HepG2 (cell line): ENCODE measurements around the gene FLYWCH1. TPM values are rescaled to one million over a fixed set of nuclear protein-coding genes. Genes with fewer than 3 reads are reported as not detected.
A peak's percentile ranks its signal among the peaks of the same experiment; 100 is the strongest.

Experiments
- ARID2 ChIP-seq: sonication (generic); formaldehyde crosslinking; IDR thresholded peaks from 2 replicates; pipeline ENCODE4 v1.8.1; 2022; ENCODE audit warnings: mild to moderate bottlenecking, missing genetic modification reagents, borderline replicate concordance
- FOXA1 ChIP-seq, 2 experiments: fragments of 450-650 bp in 1 of 2; sonication (generic) in 1 of 2; formaldehyde crosslinking in 1 of 2; IDR thresholded peaks; 2 replicates each; pipeline versions ENCODE4 v1.4.0 to v1.6.1; 2016 to 2020; ENCODE audit warnings: missing genetic modification reagents in 1 of 2
- GLI4 ChIP-seq: sonication (generic); formaldehyde crosslinking; IDR thresholded peaks from 2 replicates; pipeline ENCODE4 v1.5.1; 2020; ENCODE audit warnings: missing genetic modification reagents, mild to moderate bottlenecking, moderate library complexity, borderline replicate concordance
- MIER2 ChIP-seq: IDR thresholded peaks from 2 replicates; pipeline ENCODE4 v1.6.1; 2016; ENCODE audit warnings: missing biosample characterization, missing genetic modification reagents
- NCOA1 ChIP-seq: sonication (generic); formaldehyde crosslinking; IDR thresholded peaks from 2 replicates; pipeline ENCODE4 v1.9.0; 2021; ENCODE audit warnings: missing genetic modification reagents
- PCBP1 ChIP-seq: fragments of 200-400 bp; formaldehyde crosslinking; IDR thresholded peaks from 2 replicates; pipeline ENCODE4 v1.6.1; 2017; ENCODE audit warnings: mild to moderate bottlenecking, low read depth, low read length, borderline replicate concordance
- SIN3B ChIP-seq: fragments of 150-350 bp; IDR thresholded peaks from 2 replicates; pipeline ENCODE4 v1.6.1; 2014; ENCODE audit warnings: low read length
- ZBTB10 ChIP-seq: sonication (generic); formaldehyde crosslinking; IDR thresholded peaks from 2 replicates; pipeline ENCODE4 v1.4.0; 2020; ENCODE audit warnings: missing genetic modification reagents, borderline replicate concordance
- ZMAT3 ChIP-seq: sonication (generic); formaldehyde crosslinking; conservative IDR thresholded peaks from 2 replicates; pipeline ENCODE4 v1.7.0; 2021; ENCODE audit warnings: missing genetic modification reagents
- ZNF263 ChIP-seq: sonication (generic); formaldehyde crosslinking; IDR thresholded peaks from 2 replicates; pipeline ENCODE4 v1.4.0; 2020; ENCODE audit warnings: missing genetic modification reagents
- ZNF317 ChIP-seq: sonication (generic); formaldehyde crosslinking; IDR thresholded peaks from 2 replicates; pipeline ENCODE4 v1.5.0; 2020; ENCODE audit warnings: mild to moderate bottlenecking, missing genetic modification reagents
- ZNF740 ChIP-seq: sonication (generic); formaldehyde crosslinking; IDR thresholded peaks from 2 replicates; pipeline ENCODE4 v1.4.0; 2020; ENCODE audit warnings: missing genetic modification reagents
- ZNF800 ChIP-seq: sonication (generic); formaldehyde crosslinking; IDR thresholded peaks from 2 replicates; pipeline ENCODE4 v1.4.0; 2020; ENCODE audit warnings: missing genetic modification reagents
- polyA plus RNA-seq, 8 experiments: library from polyadenylated mRNA; depleted of rRNA in 3 of 8; stranded (reverse) in 7 of 8; unstranded in 1 of 8; fragments of >200 nt; fragmentation: Illumina TruSeq in 4 of 8; extraction: Trizol in 4 of 8; gene quantifications; 2 replicates each; pipeline versions ENCODE4 v1.2.1 to v1.2.3, GENCODE V29; 2011 to 2016; ENCODE audit warnings: low read depth in 4 of 8, missing spikeins in 1 of 8, mixed read lengths in 1 of 8; ENCODE audit not compliant: insufficient read depth in 1 of 8
- total RNA-seq, 5 experiments: library from RNA; depleted of rRNA; stranded (reverse); fragments of >200 nt; fragmentation: Illumina TruSeq; extraction: Trizol; gene quantifications; 2 replicates each; pipeline ENCODE4 v1.2.3, GENCODE V29; 2016; ENCODE audit warnings: low read depth in 1 of 5
- TF ChIP-seq, protein P1 (sequence below): sonication (generic); formaldehyde crosslinking; IDR thresholded peaks from 2 replicates; pipeline ENCODE4 v1.5.0; 2020; ENCODE audit warnings: mild to moderate bottlenecking, missing genetic modification reagents, borderline replicate concordance
- TF ChIP-seq, protein P2 (sequence below): sonication (generic); formaldehyde crosslinking; IDR thresholded peaks from 2 replicates; pipeline ENCODE4 v1.4.0; 2020; ENCODE audit warnings: missing genetic modification reagents

Gene FLYWCH1
- total and polyA plus RNA-seq, 2 of the 13 experiments (the other 11 are each of a cell fraction or from before 2014, with no cell fraction given) = 7.3 to 12.4 TPM

DNA sequence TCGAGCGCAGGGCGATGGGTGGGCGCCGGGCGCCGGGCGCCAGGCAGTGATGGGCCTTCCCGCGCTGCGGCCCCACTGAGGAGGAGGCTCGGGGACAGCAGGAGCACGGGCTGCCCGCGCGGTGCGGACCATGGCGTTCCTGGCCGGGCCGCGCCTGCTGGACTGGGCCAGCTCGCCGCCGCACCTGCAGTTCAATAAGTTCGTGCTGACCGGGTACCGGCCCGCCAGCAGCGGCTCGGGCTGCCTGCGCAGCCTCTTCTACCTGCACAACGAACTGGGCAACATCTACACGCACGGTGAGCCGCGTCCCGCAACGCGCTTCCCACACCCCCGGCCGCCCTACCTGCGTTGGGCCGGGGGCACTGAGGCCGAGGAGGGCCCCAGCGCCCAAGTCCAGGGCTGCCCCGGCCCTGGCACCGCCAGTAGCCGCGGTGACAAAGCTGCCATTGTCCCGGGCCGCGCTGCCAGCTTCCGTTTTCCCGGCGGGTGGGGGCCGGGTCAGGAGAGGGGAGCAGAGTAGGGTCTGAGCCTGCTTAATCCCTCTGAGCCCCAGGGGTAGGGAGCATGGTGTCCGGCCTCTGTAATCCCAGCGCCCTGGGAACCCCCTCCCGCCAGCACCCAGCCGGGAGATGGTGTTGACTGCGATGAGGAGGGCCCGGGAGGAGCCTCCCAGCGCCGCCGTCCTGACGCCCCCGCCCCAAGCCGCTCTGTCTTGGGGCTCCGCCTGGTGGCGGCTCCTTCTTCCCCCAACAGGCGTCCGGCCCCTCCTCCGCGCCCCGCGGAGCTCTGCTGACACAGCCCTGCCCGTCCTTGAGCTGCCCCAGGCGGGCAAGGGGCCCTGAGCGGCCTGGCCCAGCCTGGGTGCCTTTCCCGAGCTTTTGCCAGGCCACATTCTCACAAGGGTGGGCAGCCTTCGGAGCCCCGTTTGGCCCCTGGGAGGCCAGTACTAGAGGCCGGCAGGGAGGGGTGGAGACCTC, 58.1 kb downstream of the FLYWCH1 start (continued):
- TF ChIP-seq, protein P1, sequence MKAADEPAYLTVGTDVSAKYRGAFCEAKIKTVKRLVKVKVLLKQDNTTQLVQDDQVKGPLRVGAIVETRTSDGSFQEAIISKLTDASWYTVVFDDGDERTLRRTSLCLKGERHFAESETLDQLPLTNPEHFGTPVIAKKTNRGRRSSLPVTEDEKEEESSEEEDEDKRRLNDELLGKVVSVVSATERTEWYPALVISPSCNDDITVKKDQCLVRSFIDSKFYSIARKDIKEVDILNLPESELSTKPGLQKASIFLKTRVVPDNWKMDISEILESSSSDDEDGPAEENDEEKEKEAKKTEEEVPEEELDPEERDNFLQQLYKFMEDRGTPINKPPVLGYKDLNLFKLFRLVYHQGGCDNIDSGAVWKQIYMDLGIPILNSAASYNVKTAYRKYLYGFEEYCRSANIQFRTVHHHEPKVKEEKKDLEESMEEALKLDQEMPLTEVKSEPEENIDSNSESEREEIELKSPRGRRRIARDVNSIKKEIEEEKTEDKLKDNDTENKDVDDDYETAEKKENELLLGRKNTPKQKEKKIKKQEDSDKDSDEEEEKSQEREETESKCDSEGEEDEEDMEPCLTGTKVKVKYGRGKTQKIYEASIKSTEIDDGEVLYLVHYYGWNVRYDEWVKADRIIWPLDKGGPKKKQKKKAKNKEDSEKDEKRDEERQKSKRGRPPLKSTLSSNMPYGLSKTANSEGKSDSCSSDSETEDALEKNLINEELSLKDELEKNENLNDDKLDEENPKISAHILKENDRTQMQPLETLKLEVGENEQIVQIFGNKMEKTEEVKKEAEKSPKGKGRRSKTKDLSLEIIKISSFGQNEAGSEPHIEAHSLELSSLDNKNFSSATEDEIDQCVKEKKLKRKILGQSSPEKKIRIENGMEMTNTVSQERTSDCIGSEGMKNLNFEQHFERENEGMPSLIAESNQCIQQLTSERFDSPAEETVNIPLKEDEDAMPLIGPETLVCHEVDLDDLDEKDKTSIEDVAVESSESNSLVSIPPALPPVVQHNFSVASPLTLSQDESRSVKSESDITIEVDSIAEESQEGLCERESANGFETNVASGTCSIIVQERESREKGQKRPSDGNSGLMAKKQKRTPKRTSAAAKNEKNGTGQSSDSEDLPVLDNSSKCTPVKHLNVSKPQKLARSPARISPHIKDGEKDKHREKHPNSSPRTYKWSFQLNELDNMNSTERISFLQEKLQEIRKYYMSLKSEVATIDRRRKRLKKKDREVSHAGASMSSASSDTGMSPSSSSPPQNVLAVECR (CRISPR knock-in tag) = peak; percentile 76
- TF ChIP-seq ZNF740 (CRISPR knock-in tag) (peak; percentile 75), ZMAT3 (CRISPR knock-in tag) (no peak), ZBTB10 (CRISPR knock-in tag) (peak; percentile 76; the same call in 1 of the 2 replicates), ZNF800 (CRISPR knock-in tag) (peak; percentile 57), ARID2 (CRISPR knock-in tag) (no peak), FOXA1 (IDR thresholded peaks at IDR 0.05) (no peak), FOXA1 (CRISPR knock-in tag; IDR thresholded peaks at IDR 0.05) (0 out of 2 replicates have a peak, but pooled peaks have one; percentile 6), MIER2 (peak; percentile 72; the same call in 1 of the 2 replicates), SIN3B (no peak), GLI4 (CRISPR knock-in tag) (0 out of 2 replicates have a peak, but pooled peaks have one; percentile 53), ZNF317 (CRISPR knock-in tag) (peak; percentile 31; the same call in 1 of the 2 replicates), ZNF263 (CRISPR knock-in tag) (peak; percentile 93), PCBP1 (0 out of 2 replicates have a peak, but pooled peaks have one; percentile 67), NCOA1 (CRISPR knock-in tag) (no peak)
- TF ChIP-seq, protein P2, sequence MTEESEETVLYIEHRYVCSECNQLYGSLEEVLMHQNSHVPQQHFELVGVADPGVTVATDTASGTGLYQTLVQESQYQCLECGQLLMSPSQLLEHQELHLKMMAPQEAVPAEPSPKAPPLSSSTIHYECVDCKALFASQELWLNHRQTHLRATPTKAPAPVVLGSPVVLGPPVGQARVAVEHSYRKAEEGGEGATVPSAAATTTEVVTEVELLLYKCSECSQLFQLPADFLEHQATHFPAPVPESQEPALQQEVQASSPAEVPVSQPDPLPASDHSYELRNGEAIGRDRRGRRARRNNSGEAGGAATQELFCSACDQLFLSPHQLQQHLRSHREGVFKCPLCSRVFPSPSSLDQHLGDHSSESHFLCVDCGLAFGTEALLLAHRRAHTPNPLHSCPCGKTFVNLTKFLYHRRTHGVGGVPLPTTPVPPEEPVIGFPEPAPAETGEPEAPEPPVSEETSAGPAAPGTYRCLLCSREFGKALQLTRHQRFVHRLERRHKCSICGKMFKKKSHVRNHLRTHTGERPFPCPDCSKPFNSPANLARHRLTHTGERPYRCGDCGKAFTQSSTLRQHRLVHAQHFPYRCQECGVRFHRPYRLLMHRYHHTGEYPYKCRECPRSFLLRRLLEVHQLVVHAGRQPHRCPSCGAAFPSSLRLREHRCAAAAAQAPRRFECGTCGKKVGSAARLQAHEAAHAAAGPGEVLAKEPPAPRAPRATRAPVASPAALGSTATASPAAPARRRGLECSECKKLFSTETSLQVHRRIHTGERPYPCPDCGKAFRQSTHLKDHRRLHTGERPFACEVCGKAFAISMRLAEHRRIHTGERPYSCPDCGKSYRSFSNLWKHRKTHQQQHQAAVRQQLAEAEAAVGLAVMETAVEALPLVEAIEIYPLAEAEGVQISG (CRISPR knock-in tag) = no peak
